Stomach (tissue), 9 donors: ENCODE results near the gene ZBTB32. TPM values are rescaled to one million over a fixed set of nuclear protein-coding genes. Genes with fewer than 3 reads are reported as not detected.
A peak's percentile ranks its signal among the peaks of the same experiment; 100 is the strongest.

Experiments used
- DNase-seq, 2 donors: peaks; one replicate each; pipeline versions ENCODE4 v3.0.0 to v3.0.0-alpha.2; 2013 to 2019
- H3K27ac ChIP-seq, 5 donors: fragments of 200-600 bp in 4 of 5; sonication (generic) in 4 of 5; one replicate each; pipeline ENCODE4 v1.5.1; 2013 to 2019; ENCODE audit warnings: mild to moderate bottlenecking in 1 of 5, moderate library complexity in 1 of 5
- H3K27me3 ChIP-seq, 3 donors: fragments of 200-600 bp; sonication (generic); one replicate each; pipeline ENCODE4 v1.5.1; 2017 to 2019; ENCODE audit warnings: mixed run types in 1 of 3
- H3K36me3 ChIP-seq, 4 donors: fragments of 200-600 bp; sonication (generic); 1 replicate in 3 of 4; 2 replicates in 1 of 4; pipeline ENCODE4 v1.5.1; 2016 to 2019
- H3K4me1 ChIP-seq, 4 donors: fragments of 200-600 bp; sonication (generic); one replicate each; pipeline ENCODE4 v1.5.1; 2016 to 2019
- H3K4me3 ChIP-seq, 4 donors: fragments of 200-600 bp; sonication (generic) in 3 of 4; one replicate each; pipeline ENCODE4 v1.5.1; 2016 to 2019; ENCODE audit warnings: mild to moderate bottlenecking in 1 of 4
- H3K9me3 ChIP-seq, 4 donors: fragments of 200-600 bp; sonication (generic); one replicate each; pipeline ENCODE4 v1.5.1; 2016 to 2019
- CTCF ChIP-seq, 7 experiments: fragments of 450-650 bp in 4 of 7; fragments of 200-600 bp in 3 of 7; sonication (generic) in 3 of 7; IDR thresholded peaks; one replicate each; pipeline ENCODE4 v1.5.1; 2016 to 2019; ENCODE audit warnings: antibody characterized with exemption in 7 of 7, control low read depth in 2 of 7, mild to moderate bottlenecking in 1 of 7
- EP300 ChIP-seq: sonication (generic); formaldehyde crosslinking; IDR thresholded peaks from one replicate; pipeline ENCODE4 v1.6.1; 2017; ENCODE audit warnings: antibody characterized with exemption
- POLR2A ChIP-seq, 4 donors: fragments of 450-650 bp; IDR thresholded peaks; one replicate each; pipeline ENCODE4 v1.6.1; 2016; ENCODE audit warnings: antibody characterized with exemption in 4 of 4, control low read depth in 2 of 4, mild to moderate bottlenecking in 1 of 4, moderate library complexity in 1 of 4
- POLR2AphosphoS5 ChIP-seq, 3 donors: sonication (generic); formaldehyde crosslinking; IDR thresholded peaks; one replicate each; pipeline ENCODE4 v1.6.1; 2016; ENCODE audit warnings: antibody characterized with exemption in 3 of 3
- WGBS, 5 donors: extraction: QIAGEN DNeasy Blood & Tissue Kit in 3 of 5; methylation state at CpG; one replicate each; pipeline versions ENCODE4 v1.1.5 to v1.1.7; 2013 to 2018; 5-methylcytosine and 5-hydroxymethylcytosine counted together
- intact Hi-C: fragments of 100-400 bp; cut with DNase I; formaldehyde crosslinking; loops from one replicate; pipeline ENCODE4 v1.15.1; 2023; ENCODE audit warnings: low total_unique reads
- polyA plus RNA-seq, 3 donors: library from polyadenylated mRNA; stranded (reverse); fragments of 200-250 nt; gene quantifications; one replicate each; pipeline ENCODE4 v1.2.3, GENCODE V29; 2013
- total RNA-seq, 5 donors: library from RNA; depleted of rRNA; stranded (reverse); fragments of >200 nt; gene quantifications; one replicate each; pipeline versions ENCODE4 v1.1.0 to v1.2.3, GENCODE V29; 2014 to 2016
- donor health status: healthy with polysubstance abuse.
- donor health status: Bipolar disorder and iron deficiency.
- donor health status: healthy.

Gene ZBTB32
- total and polyA plus RNA-seq, 8 donors, result 0.43 to 8.2 (median 0.46) TPM; not detected in 5

- Histone ChIP-seq H3K9me3 (no peaks in the 10 kb centered on the region), H3K27me3 (peaks cover 0 to 16% (median 0%) of the 10 kb centered on the region in 3 donors), H3K27ac (peak within 1 kb of the TSS; percentile 72 to 99 (median 98)), H3K4me1 (peaks cover 40 to 62% (median 49%) of the 10 kb centered on the region in 4 donors), H3K4me3 (peak within 1 kb of the TSS; percentile 74 to 90 (median 86)), H3K36me3 (peaks cover 16 to 47% (median 37%) of the 10 kb centered on the region in 4 donors)
- DNase-seq, result peak; percentile 35 to 89
- TF ChIP-seq POLR2A (IDR thresholded peaks at IDR 0.05), result peak in 1 of 4 donors; percentile 21
- peak; percentile 86 to 94 (median 90) for TF ChIP-seq POLR2AphosphoS5 (IDR thresholded peaks at IDR 0.05)
- no peak for TF ChIP-seq CTCF (IDR thresholded peaks at IDR 0.05)
- TF ChIP-seq EP300, result no peak
- 6 to 13% (median 9%) methylated on average over 12 to 52 of the region's 52 CpGs for WGBS, 5 donors
- intact Hi-C loops, result no loop called here
Observed at GRCh38 chr19:35756377-35757230, 52.2 kb downstream of the ZBTB32 start, which contains the start of gene HSPB6. Gene HSPB6 (minus strand): TSS chr19:35757029. CDS start chr19:35757008, 21 bp downstream.

DNA sequence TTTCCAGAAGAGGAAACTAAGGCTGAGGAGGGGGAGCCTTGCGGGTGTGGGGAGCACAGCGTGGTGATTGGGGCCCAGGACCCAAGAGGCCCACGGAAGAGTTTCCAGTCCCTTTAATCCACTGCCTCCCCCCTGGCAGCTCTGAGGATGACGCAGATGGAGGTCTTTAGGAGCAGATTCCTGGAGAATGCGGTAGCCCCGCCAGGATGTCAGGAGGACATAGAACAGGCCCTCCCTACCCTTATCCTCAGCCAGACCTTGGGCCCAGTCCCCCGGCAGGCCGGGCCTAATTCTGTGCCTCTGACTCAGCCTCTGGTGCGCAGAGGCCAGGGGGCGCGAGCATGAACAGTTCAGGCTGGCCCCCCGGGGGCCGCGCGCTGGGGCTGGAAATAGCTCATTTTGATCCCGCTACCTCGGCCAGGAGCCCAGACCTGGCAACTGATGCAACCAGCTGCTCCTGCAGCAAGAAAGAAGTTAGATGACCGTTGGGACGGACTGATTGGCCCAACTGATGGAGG lies 52.9 kb downstream of the ZBTB32 start:
- Histone ChIP-seq H3K9me3 (no peaks in the 10 kb centered on the region), H3K27ac (peak overlapping the region; percentile 72 to 99 (median 98)), H3K27me3 (peaks cover 0 to 16% (median 0%) of the 10 kb centered on the region in 3 donors), H3K36me3 (peaks cover 19 to 47% (median 37%) of the 10 kb centered on the region in 4 donors), H3K4me1 (peaks cover 40 to 62% (median 49%) of the 10 kb centered on the region in 4 donors), H3K4me3 (peak overlapping the region; percentile 74 to 90 (median 86))
- 7 to 12% (median 9%) methylated on average over 14 to 19 of the region's 19 CpGs for WGBS, 5 donors
- TF ChIP-seq EP300 (peak; percentile 93), POLR2AphosphoS5 (IDR thresholded peaks at IDR 0.05) (peak; percentile 74 to 94 (median 79)), CTCF (IDR thresholded peaks at IDR 0.05) (no peak), POLR2A (IDR thresholded peaks at IDR 0.05) (peak in 1 of 4 donors; percentile 10)
- peak; percentile 49 to 96 for DNase-seq
- intact Hi-C loops, result no loop called here

DNA sequence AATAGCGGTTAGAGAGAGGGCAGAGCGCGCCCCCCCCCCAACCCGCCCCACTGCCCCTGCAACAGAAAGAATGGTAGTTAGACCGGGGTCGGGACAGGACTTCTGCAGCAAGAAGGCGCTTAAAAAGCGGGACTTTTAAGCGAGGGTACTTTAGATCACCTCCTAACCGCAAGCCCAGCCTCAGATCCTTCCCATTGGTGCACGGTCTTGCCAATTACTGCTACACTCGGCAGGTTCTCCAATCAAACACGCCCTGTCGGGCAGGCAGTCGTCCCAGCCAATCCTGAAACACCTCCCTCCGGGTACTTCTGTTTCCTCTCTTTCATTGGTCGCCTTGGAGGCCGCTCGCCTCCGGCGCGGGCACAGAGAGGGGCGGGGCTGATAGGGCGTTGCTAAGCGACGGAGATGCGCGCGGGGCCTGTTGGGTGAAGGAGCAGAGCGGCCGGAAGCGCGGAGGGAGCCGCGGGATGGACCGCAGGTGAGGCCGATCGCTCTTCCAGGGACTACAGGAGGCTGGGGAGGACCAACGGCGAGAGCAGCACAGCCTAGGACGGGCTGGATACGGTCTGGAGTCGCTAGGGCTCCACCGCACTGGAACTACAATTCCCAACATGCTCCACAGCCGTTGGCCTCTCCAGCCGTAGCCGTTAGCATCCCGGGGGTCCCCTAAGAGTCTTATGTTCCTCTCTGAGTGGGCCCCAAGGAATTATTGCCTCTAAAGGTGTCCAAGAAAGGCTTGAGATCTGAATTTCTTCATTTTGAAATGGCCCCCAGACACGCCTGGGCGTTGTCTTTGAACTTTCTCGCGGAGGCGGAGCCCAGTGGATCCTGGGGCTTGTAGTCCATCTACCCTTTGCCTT lies 53.6 kb downstream of the ZBTB32 start, which contains the start of gene PROSER3:
TSS of gene PROSER3 (plus strand) at position 428 of the 860 bp plus-strand sequence. CDS start at position 468, 40 bp downstream.
- peak; percentile 98 to 99 for DNase-seq
- H3K4me3 ChIP-seq, result peak within 1 kb of the TSS; percentile 74 to 90 (median 86)
- peaks cover 13 to 47% (median 37%) of the 10 kb centered on the region in 4 donors for H3K36me3 ChIP-seq
- WGBS, 5 donors, result 0 to 1% (median 0%) methylated on average over 47 to 53 of the region's 53 CpGs
- peaks cover 0 to 16% (median 0%) of the 10 kb centered on the region in 3 donors for H3K27me3 ChIP-seq
- no peaks in the 10 kb centered on the region for H3K9me3 ChIP-seq
- peaks cover 40 to 62% (median 49%) of the 10 kb centered on the region in 4 donors for H3K4me1 ChIP-seq
- peak within 1 kb of the TSS; percentile 81 to 99 (median 98) for H3K27ac ChIP-seq
- intact Hi-C loops, result no loop called here
- TF ChIP-seq POLR2AphosphoS5 (IDR thresholded peaks at IDR 0.05) (peak; percentile 77 to 88 (median 87)), POLR2A (IDR thresholded peaks at IDR 0.05) (no peak), CTCF (IDR thresholded peaks at IDR 0.05) (peak in 1 of 7 experiments; percentile 7)
